ENCODE measurements around the gene CHRND.

Gene CHRND

DNA sequence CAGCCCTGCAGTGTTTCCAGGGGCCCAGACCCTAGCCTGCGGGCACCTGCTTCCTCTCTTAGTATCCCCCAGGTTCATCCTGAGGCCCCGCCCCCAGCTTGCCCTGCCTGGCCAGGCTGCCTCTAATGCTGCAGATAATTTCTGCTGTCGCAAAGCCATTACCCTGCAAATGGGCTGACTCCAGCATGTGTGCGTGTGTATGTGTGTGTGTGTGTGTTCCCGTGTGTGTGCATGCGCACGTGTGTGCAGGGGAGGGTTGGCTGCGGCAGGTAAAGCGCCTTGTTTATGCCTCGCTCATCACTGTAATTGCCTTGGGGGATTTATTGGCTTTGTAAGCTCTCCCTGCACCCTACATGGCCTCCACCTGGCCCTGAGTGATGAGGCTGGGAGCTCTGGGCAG lies 13.4 kb upstream of the CHRND start:
- TF ChIP-seq, protein P1, sequence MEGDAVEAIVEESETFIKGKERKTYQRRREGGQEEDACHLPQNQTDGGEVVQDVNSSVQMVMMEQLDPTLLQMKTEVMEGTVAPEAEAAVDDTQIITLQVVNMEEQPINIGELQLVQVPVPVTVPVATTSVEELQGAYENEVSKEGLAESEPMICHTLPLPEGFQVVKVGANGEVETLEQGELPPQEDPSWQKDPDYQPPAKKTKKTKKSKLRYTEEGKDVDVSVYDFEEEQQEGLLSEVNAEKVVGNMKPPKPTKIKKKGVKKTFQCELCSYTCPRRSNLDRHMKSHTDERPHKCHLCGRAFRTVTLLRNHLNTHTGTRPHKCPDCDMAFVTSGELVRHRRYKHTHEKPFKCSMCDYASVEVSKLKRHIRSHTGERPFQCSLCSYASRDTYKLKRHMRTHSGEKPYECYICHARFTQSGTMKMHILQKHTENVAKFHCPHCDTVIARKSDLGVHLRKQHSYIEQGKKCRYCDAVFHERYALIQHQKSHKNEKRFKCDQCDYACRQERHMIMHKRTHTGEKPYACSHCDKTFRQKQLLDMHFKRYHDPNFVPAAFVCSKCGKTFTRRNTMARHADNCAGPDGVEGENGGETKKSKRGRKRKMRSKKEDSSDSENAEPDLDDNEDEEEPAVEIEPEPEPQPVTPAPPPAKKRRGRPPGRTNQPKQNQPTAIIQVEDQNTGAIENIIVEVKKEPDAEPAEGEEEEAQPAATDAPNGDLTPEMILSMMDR (IDR thresholded peaks at IDR 0.05; ENCODE audit: low read depth, low read length), result no peak
- H3K4me3 ChIP-seq (ENCODE audit: low read depth, low read length), result no peak overlapping the region

DNA sequence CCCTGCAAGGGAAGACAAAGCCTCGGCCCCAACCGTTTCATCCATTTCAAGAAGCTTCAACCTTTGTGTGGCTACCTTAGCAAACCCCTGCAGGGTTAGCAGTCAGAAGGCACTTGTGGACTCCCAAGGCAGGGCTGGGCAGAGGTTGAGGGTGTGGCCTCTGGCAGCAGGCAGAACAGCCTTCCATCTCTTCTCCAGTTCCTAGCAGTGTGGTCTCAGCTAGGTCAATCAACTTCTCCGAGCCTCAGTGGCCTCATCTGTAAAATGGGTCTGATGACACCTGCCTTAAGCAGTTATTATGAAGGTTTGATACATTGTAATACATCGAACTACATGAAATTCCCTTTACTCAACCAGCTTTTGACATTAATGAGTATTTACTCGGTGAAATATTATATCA lies 12.6 kb upstream of the CHRND start:
- H3K4me3 ChIP-seq (ENCODE audit: low read depth, low read length), result no peak overlapping the region
- TF ChIP-seq, protein P1 (IDR thresholded peaks at IDR 0.05; ENCODE audit: low read depth, low read length), result no peak

DNA sequence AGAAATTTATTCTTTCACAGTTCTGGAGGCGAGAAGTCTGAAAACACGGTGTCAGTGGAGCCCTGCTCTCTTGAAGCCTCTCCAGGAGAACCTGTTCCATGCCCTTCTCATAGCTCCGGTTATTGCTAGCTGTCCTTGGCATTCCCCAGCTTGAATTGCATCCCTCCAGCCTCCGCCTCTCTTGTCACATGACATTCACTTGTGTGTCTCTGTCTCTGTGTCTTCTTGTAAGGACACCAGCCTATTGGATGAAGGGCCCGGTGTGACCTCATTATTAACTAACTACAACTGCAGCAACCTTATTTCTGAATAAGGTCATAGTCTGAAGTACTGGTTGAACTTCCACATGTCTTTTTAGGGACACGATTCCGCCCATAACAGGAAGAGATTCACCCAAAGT lies 10.3 kb upstream of the CHRND start:
- TF ChIP-seq, protein P1 (IDR thresholded peaks at IDR 0.05; ENCODE audit: low read depth, low read length), result no peak
- H3K4me3 ChIP-seq (ENCODE audit: low read depth, low read length), result no peak overlapping the region

DNA sequence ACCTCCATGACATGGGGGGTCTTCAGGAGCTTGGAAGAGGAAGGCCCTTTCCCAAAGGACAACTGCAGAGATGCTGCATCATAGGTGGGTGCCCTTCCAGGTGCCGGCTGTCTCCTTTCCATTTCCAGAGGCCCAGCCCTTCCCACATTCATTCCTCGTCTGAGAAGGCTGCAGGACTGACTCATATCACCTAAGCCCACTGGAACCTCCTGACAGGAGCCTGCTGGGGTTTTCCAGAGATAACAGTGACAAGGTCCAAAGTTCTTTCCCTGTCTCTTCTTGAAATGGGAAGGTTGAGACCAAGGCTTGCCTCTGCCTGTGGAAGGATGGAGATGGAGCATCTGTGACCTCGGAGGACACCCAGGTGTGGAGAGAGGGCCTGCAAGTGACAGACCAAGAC lies 9.4 kb upstream of the CHRND start:
- H3K4me3 ChIP-seq (ENCODE audit: low read depth, low read length), result no peak overlapping the region
- TF ChIP-seq, protein P1 (IDR thresholded peaks at IDR 0.05; ENCODE audit: low read depth, low read length), result no peak

DNA sequence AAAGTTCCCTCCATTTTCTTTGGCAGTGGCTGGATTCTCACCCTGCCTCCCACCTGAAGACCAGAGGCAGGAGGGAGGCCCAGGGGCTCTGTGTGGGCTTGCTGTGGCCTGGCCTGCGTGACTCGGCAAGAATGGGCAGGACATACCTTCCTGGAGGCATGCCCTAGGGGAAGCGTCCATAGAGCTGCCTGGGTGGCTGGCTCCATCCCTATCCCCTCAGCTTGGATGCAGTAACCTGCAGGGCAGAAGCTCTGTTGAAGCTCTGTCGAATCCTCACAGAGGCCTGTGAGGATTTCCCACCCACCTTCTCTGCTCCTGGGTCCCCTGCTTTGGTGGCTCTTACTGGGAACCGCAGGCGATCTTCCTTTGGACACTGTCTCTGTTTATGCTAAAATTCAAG lies 7.1 kb upstream of the CHRND start:
- no peak overlapping the region for H3K4me3 ChIP-seq (ENCODE audit: low read depth, low read length)
- TF ChIP-seq, protein P1 (IDR thresholded peaks at IDR 0.05; ENCODE audit: low read depth, low read length), result no peak

DNA sequence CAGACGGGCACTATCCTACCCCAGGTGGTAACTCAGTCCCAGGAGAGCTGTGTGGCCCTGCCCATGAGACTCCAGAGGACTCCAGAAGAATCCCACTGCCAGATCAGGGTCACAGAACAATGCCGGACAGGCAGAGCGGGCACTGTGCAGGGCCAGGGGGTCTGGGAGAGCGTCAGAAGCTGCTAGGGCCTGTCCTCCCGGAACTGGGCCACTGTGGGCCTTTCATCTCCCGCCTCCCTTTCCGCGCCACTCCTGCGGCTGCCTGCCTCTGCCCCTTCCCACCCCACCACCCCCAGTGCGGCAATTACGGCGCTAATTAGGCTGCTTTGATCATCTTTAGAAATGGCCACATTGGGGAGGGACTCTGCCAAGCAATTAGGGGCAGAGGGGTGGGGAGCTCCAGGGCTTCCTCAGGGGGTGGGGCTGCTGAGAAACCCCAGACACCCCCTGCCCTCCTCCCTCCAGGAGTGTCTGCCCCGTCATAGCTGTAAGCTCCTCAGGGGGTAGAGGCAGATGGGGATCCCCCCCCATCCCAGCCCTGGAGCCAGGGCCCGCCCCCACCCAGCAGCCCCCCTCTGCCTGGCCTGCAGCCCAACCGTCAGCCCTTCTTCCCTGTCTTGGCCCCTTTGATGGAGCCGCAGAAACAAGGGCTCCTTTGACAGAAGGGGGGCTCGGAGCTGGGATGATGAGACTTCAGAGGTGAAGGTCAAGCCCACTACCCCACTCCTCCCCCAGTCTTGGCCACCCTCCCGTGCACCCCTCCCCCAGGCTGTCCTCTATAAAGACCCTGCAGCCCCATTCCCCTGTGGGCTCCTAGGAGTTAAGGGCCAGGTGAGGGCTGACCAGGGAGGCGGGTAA lies 6.2 kb upstream of the CHRND start, which contains the start of gene PRSS56:
Gene PRSS56 (plus strand): TSS at position 808 of the 858 bp plus-strand sequence. CDS start 211 bp downstream, outside the sequence.
- TF ChIP-seq, protein P1 (IDR thresholded peaks at IDR 0.05; ENCODE audit: low read depth, low read length), result no peak
- H3K4me3 ChIP-seq (ENCODE audit: low read depth, low read length), result no peak within 1 kb of the TSS

DNA sequence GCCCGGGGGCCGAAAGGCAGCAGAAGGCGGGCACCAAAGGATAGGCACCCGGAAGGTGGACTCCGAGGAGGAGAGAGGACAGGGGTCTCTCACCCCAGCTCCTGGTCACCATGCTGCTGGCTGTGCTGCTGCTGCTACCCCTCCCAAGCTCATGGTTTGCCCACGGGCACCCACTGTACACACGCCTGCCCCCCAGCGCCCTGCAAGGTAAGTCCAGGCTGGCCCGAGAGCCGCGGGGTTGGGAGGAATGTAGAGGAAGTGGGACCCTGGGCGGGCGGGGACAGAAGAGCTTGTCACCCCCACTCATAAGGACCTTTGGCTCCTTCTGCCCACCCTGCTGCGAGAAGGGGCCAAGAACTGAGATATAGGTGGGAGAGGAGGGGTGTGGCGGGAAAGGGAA lies 5.5 kb upstream of the CHRND start:
- H3K4me3 ChIP-seq (ENCODE audit: low read depth, low read length), result no peak overlapping the region
- TF ChIP-seq, protein P1 (IDR thresholded peaks at IDR 0.05; ENCODE audit: low read depth, low read length), result no peak
